ENCODE results near the gene MXRA7.
"Not testable (repeated sequence)": the region's sequence is repeated elsewhere in the genome, so short reads cannot be mapped to it uniquely, and the experiment has no call there.

The MXRA7 gene

GRCh38 chr17:76641501-76641900 lies 69.3 kb downstream of the MXRA7 start:
- TF ChIP-seq Cebpa-rat (IDR thresholded peaks at IDR 0.05): no peak
- Histone ChIP-seq H3K36me3 (no peaks in the 10 kb centered on the region), H3K9me3 (replicated peaks in 1 of 11) (peaks cover 6 to 18% (median 11%) of the 10 kb centered on the region in 11 experiments), H3K27ac (no peak overlapping the region), H3K27me3 (no peaks in the 10 kb centered on the region), H3K9ac (no peak overlapping the region), H3K4me3 (no peak overlapping the region), H3K4me2 (no peak overlapping the region), H3K4me1 (peaks cover 0 to 6% (median 0%) of the 10 kb centered on the region in 10 experiments; a peak in 4 of 20 replicates), H4K20me1 (no peaks in the 10 kb centered on the region)

- Histone ChIP-seq H3K4me2 (no peak overlapping the region), H3K9ac (no peak overlapping the region)
- TF ChIP-seq Cebpa-rat (IDR thresholded peaks at IDR 0.05): no peak
These were observed 70.0 kb downstream of the MXRA7 start for GRCh38 chr17:76640550-76641380.

GRCh38 chr17:76638263-76638662 lies 72.5 kb downstream of the MXRA7 start:
- Histone ChIP-seq H3K9ac (no peak overlapping the region), H3K4me3 (no peak overlapping the region), H3K4me2 (peak overlapping the region in 2 of 11 experiments; percentile 9 to 12; a peak in 3 of 22 replicates), H3K36me3 (no peaks in the 10 kb centered on the region), H4K20me1 (no peaks in the 10 kb centered on the region), H3K9me3 (replicated peaks in 1 of 11) (no peaks in the 10 kb centered on the region; a peak in 1 of 22 replicates), H3K27me3 (no peaks in the 10 kb centered on the region), H3K4me1 (peaks cover 0 to 6% (median 0%) of the 10 kb centered on the region in 10 experiments; a peak in 4 of 20 replicates), H3K27ac (no peak overlapping the region)
- no peak for TF ChIP-seq Cebpa-rat (IDR thresholded peaks at IDR 0.05)

More at GRCh38 chr17:76640550-76641380, 70.0 kb downstream of the MXRA7 start:
- Histone ChIP-seq H4K20me1 (no peaks in the 10 kb centered on the region), H3K4me3 (no peak overlapping the region), H3K9me3 (replicated peaks in 1 of 11) (peaks cover 0 to 11% (median 4%) of the 10 kb centered on the region in 11 experiments; a peak in 18 of 22 replicates), H3K27me3 (no peaks in the 10 kb centered on the region), H3K36me3 (no peaks in the 10 kb centered on the region), H3K4me1 (peaks cover 0 to 6% (median 0%) of the 10 kb centered on the region in 10 experiments; a peak in 4 of 20 replicates), H3K27ac (no peak overlapping the region)

GRCh38 chr17:76636486-76637206 lies 74.1 kb downstream of the MXRA7 start:
- H3K27ac ChIP-seq; H3K4me3 ChIP-seq; H3K9me3 ChIP-seq (replicated peaks in 1 of 11); H3K27me3 ChIP-seq; H4K20me1 ChIP-seq; H3K4me1 ChIP-seq; H3K9ac ChIP-seq; H3K36me3 ChIP-seq; H3K4me2 ChIP-seq: not testable (repeated sequence)

GRCh38 chr17:76635659-76636360 lies 75.0 kb downstream of the MXRA7 start:
- Histone ChIP-seq H3K4me3 (no peak overlapping the region), H3K4me1 (peaks cover 0 to 6% (median 0%) of the 10 kb centered on the region in 10 experiments; a peak in 4 of 20 replicates), H3K9me3 (replicated peaks in 1 of 11) (no peaks in the 10 kb centered on the region), H3K27me3 (no peaks in the 10 kb centered on the region), H3K4me2 (no peak overlapping the region), H4K20me1 (no peaks in the 10 kb centered on the region), H3K36me3 (no peaks in the 10 kb centered on the region), H3K27ac (no peak overlapping the region), H3K9ac (no peak overlapping the region)
- no peak for TF ChIP-seq Cebpa-rat (IDR thresholded peaks at IDR 0.05)

GRCh38 chr17:76635039-76635438 lies 75.7 kb downstream of the MXRA7 start:
- no peak for TF ChIP-seq Cebpa-rat (IDR thresholded peaks at IDR 0.05)
- Histone ChIP-seq H4K20me1 (no peaks in the 10 kb centered on the region), H3K4me2 (no peak overlapping the region), H3K27ac (no peak overlapping the region), H3K9ac (no peak overlapping the region), H3K4me3 (no peak overlapping the region), H3K27me3 (no peaks in the 10 kb centered on the region), H3K9me3 (replicated peaks in 1 of 11) (no peaks in the 10 kb centered on the region), H3K4me1 (peaks cover 0 to 11% (median 3%) of the 10 kb centered on the region in 10 experiments; a peak in 8 of 20 replicates), H3K36me3 (no peaks in the 10 kb centered on the region)

GRCh38 chr17:76633628-76634328 lies 77.0 kb downstream of the MXRA7 start:
- TF ChIP-seq Cebpa-rat (IDR thresholded peaks at IDR 0.05): no peak
- H3K4me3 ChIP-seq: no peak overlapping the region
- no peak overlapping the region for H3K4me2 ChIP-seq
- no peak overlapping the region for H3K27ac ChIP-seq
- H3K9me3 ChIP-seq (replicated peaks in 1 of 11): no peaks in the 10 kb centered on the region
- no peaks in the 10 kb centered on the region for H3K36me3 ChIP-seq
- no peak overlapping the region for H3K9ac ChIP-seq
- H3K27me3 ChIP-seq: no peaks in the 10 kb centered on the region
- peaks cover 0 to 13% (median 3%) of the 10 kb centered on the region in 10 experiments; a peak in 8 of 20 replicates for H3K4me1 ChIP-seq
- H4K20me1 ChIP-seq: no peaks in the 10 kb centered on the region; a peak in 1 of 22 replicates

GRCh38 chr17:76631821-76632565 lies 78.8 kb downstream of the MXRA7 start:
- Histone ChIP-seq H4K20me1 (no peaks in the 10 kb centered on the region; a peak in 1 of 22 replicates), H3K9ac (no peak overlapping the region), H3K36me3 (no peaks in the 10 kb centered on the region), H3K4me2 (no peak overlapping the region), H3K27ac (no peak overlapping the region), H3K9me3 (replicated peaks in 1 of 11) (no peaks in the 10 kb centered on the region), H3K4me1 (peaks cover 0 to 8% (median 2%) of the 10 kb centered on the region in 10 experiments; a peak in 7 of 20 replicates), H3K27me3 (no peaks in the 10 kb centered on the region), H3K4me3 (no peak overlapping the region)
- no peak for TF ChIP-seq Cebpa-rat (IDR thresholded peaks at IDR 0.05)

Data from BLaER1 treated with 17β-estradiol and CSF1 and Interleukin-3, amounts not matched to agents 10 nM and 100 nM (cell line).